KMS-11 (cell line): ENCODE results near the gene RBM22.

ENCODE experiments used
- H2AFZ ChIP-seq: fragments of 200-600 bp; sonication (generic); 2 replicates; pipeline ENCODE4 v1.6.1; 2016; ENCODE audit warnings: antibody characterized with exemption, mixed run types, low read depth
- H3K27ac ChIP-seq: fragments of 200-600 bp; sonication (generic); 2 replicates; pipeline ENCODE4 v1.6.1; 2016; ENCODE audit warnings: mild to moderate bottlenecking, mixed run types
- H3K27me3 ChIP-seq: fragments of 200-600 bp; sonication (generic); 2 replicates; pipeline ENCODE4 v1.6.1; 2017; ENCODE audit warnings: mild to moderate bottlenecking, low read depth, mixed run types, moderate library complexity; ENCODE audit not compliant: insufficient read depth
- H3K36me3 ChIP-seq: fragments of 200-600 bp; sonication (generic); 2 replicates; pipeline ENCODE4 v1.6.1; 2017; ENCODE audit warnings: mild to moderate bottlenecking, mixed run types; ENCODE audit not compliant: insufficient read depth
- H3K4me1 ChIP-seq: fragments of 200-600 bp; sonication (generic); 2 replicates; pipeline ENCODE4 v1.6.1; 2016; ENCODE audit warnings: mild to moderate bottlenecking, low read depth, mixed run types; ENCODE audit not compliant: poor library complexity, severe bottlenecking
- H3K4me2 ChIP-seq: fragments of 200-600 bp; sonication (generic); 2 replicates; pipeline ENCODE4 v1.7.0; 2016; ENCODE audit warnings: mild to moderate bottlenecking, mixed run types
- H3K4me3 ChIP-seq: fragments of 200-600 bp; sonication (generic); IDR thresholded peaks from 2 replicates; pipeline ENCODE4 v1.6.1; 2017; ENCODE audit warnings: low read depth, low read length, mixed read lengths; ENCODE audit not compliant: insufficient read depth
- H3K79me2 ChIP-seq: fragments of 200-600 bp; sonication (generic); 2 replicates; pipeline ENCODE4 v1.6.1; 2016; ENCODE audit warnings: low read depth, mixed run types; ENCODE audit not compliant: insufficient read depth
- H3K9ac ChIP-seq: fragments of 200-600 bp; sonication (generic); 2 replicates; pipeline ENCODE4 v1.6.1; 2016; ENCODE audit warnings: mild to moderate bottlenecking, mixed run types
- H4K20me1 ChIP-seq: fragments of 200-600 bp; sonication (generic); 2 replicates; pipeline ENCODE4 v1.6.1; 2016; ENCODE audit warnings: mild to moderate bottlenecking, mixed run types; ENCODE audit not compliant: insufficient read depth
- TF ChIP-seq, protein P1 (sequence below): fragments of 200-600 bp; sonication (generic); conservative IDR thresholded peaks from 2 replicates; pipeline ENCODE4 v1.6.1; 2017; ENCODE audit warnings: low read depth, mild to moderate bottlenecking, antibody characterized with exemption, low read length, moderate library complexity, mixed read lengths

RBM22 gene

DNA sequence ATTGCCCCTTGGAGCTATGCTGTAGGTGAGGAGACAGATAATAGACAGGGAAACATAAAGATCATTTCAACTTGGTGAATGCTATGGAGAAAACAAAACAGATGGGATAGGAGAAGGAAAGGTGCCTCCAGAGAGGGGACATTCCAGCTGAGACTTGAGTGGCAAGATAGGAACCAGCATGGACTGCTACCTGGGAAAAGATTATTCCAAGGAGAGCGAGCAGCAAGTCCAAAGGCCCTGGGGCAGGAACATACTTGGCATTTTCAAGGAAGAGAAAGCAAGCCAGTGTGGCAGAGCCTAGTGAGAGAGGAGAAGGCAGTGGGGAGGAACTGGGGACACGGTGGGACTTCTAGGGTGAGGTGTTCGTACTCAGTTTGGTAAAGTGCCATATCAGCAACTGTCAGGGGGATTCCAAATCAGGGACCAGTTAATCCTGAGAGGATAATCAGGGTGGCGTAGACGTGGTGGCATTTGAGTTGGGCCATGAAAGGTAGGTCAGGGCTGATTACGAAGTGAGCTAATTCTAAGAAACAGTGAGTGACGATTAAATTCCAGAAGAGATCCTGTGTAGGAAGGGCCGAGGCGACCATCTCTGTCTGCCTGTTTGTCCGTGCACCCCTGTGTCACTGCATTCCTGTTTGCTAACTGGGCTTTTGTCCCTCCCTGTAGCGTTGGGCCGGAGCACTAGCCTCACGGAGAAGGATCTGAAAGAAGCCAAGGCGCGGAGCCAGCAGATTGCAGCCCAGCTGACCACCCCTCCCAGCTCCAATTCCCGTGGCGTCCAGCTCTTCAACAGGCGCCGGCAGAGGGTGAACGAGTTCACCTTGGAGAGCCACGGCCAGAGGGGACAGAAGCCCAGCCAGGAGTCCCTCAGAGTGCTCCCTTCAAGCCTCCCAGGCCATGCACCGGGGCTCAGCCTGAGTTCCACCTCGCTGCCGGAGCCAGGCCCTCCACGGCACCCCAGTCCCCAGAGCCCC is 53.3 kb downstream of the RBM22 start:
- TF ChIP-seq, protein P1, sequence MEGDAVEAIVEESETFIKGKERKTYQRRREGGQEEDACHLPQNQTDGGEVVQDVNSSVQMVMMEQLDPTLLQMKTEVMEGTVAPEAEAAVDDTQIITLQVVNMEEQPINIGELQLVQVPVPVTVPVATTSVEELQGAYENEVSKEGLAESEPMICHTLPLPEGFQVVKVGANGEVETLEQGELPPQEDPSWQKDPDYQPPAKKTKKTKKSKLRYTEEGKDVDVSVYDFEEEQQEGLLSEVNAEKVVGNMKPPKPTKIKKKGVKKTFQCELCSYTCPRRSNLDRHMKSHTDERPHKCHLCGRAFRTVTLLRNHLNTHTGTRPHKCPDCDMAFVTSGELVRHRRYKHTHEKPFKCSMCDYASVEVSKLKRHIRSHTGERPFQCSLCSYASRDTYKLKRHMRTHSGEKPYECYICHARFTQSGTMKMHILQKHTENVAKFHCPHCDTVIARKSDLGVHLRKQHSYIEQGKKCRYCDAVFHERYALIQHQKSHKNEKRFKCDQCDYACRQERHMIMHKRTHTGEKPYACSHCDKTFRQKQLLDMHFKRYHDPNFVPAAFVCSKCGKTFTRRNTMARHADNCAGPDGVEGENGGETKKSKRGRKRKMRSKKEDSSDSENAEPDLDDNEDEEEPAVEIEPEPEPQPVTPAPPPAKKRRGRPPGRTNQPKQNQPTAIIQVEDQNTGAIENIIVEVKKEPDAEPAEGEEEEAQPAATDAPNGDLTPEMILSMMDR = no peak
- Histone ChIP-seq H3K79me2 (no peaks in the 10 kb centered on the region), H3K27me3 (no peaks in the 10 kb centered on the region), H3K4me3 (no peak overlapping the region), H3K9ac (no peak overlapping the region), H3K36me3 (no peaks in the 10 kb centered on the region), H3K4me2 (no peak overlapping the region), H3K4me1 (no peaks in the 10 kb centered on the region), H4K20me1 (no peaks in the 10 kb centered on the region), H2AFZ (no peak overlapping the region), H3K27ac (no peak overlapping the region)

DNA sequence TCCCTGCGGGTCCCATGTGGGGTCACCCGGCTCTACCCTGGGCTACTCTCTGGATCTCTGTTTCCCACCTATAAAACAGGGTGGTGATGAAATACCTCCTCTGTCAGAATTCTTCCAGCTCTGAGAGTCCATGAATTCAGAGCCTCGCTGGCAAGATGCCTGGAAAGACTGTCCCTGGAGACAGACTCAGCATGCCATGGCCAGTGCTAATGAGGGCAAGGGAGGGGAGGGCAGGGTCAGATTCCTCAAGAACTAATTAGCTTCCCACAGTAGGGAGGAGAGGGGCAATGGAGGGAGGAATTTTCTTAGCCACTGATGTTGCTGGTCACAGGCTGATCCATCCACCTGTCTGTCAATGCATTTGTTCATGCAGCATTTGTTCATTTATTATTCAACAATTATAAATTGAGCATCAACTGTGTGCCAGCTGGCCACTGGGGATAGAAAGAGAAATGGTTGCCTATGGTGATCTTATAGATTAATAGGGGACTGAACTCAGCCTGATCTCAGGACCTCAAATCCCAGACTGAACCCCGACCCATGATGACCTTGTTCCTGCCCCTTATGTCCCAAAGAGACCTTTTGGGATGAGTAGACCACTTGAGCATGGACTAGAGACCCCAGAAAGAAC is 55.7 kb downstream of the RBM22 start:
- H3K27ac ChIP-seq = no peak overlapping the region

GRCh38 chr5:150644514-150644913 is 56.3 kb downstream of the RBM22 start:
- no peak overlapping the region for H3K9ac ChIP-seq
- H3K4me1 ChIP-seq = no peaks in the 10 kb centered on the region
- no peak overlapping the region for H3K27ac ChIP-seq
- H4K20me1 ChIP-seq = no peaks in the 10 kb centered on the region
- no peak overlapping the region for H2AFZ ChIP-seq
- H3K27me3 ChIP-seq = no peaks in the 10 kb centered on the region
- TF ChIP-seq, protein P1 = no peak
- H3K36me3 ChIP-seq = no peaks in the 10 kb centered on the region
- H3K4me3 ChIP-seq = no peak overlapping the region
- no peaks in the 10 kb centered on the region for H3K79me2 ChIP-seq
- H3K4me2 ChIP-seq = no peak overlapping the region

More for the DNA sequence above, 55.7 kb downstream of the RBM22 start:
- TF ChIP-seq, protein P1 = no peak
- Histone ChIP-seq H2AFZ (no peak overlapping the region), H3K27me3 (no peaks in the 10 kb centered on the region), H3K4me2 (no peak overlapping the region), H3K36me3 (no peaks in the 10 kb centered on the region), H3K4me1 (no peaks in the 10 kb centered on the region), H4K20me1 (no peaks in the 10 kb centered on the region), H3K4me3 (no peak overlapping the region), H3K79me2 (no peaks in the 10 kb centered on the region), H3K9ac (no peak overlapping the region)

- Histone ChIP-seq H3K4me1 (no peaks in the 10 kb centered on the region), H3K36me3 (no peaks in the 10 kb centered on the region), H3K4me2 (no peak overlapping the region), H2AFZ (no peak overlapping the region), H3K27ac (no peak overlapping the region), H4K20me1 (no peaks in the 10 kb centered on the region), H3K9ac (no peak overlapping the region), H3K4me3 (no peak overlapping the region), H3K27me3 (no peaks in the 10 kb centered on the region), H3K79me2 (no peaks in the 10 kb centered on the region)
- TF ChIP-seq, protein P1 = no peak
Measured at GRCh38 chr5:150644058-150644457, 56.8 kb downstream of the RBM22 start.
